ENCODE data around the gene HTR3D. TPM values are rescaled to one million over a fixed set of nuclear protein-coding genes. Genes with fewer than 3 reads are reported as not detected.

HTR3D gene
- total and polyA plus RNA-seq, 10 of the 15 experiments (the other 5 are each of a cell fraction or from before 2014, with no cell fraction given) = not detected

- intact Hi-C loops (cut with micrococcal nuclease; ENCODE audit: unreplicated experiment) = no loop called here
- no peak for DNase-seq (ENCODE audit: low read depth, low spot score)
- H3K27ac ChIP-seq (ENCODE audit: control insufficient read depth, insufficient read depth) = no peak overlapping the region
- no peaks in the 10 kb centered on the region for H4K20me1 ChIP-seq (ENCODE audit: control insufficient read depth, insufficient read depth)
- no peak for FAIRE-seq
- ATAC-seq = no peak
- H3K4me3 ChIP-seq = no peak overlapping the region
- WGBS (ENCODE audit: insufficient coverage, insufficient replicate concordance, low lambda C conversion rate, missing lambda C conversion rate) = 31% methylated on average over 6 of the region's 6 CpGs
- TF ChIP-seq SREBF1 (IDR thresholded peaks at IDR 0.05; ENCODE audit: low read length) = no peak
- TF ChIP-seq PAX5 (IDR thresholded peaks at IDR 0.05; ENCODE audit: borderline replicate concordance, low read depth, low read length) = no peak
- no peak for TF ChIP-seq LARP7 (IDR thresholded peaks at IDR 0.05)
- no peak for TF ChIP-seq BMI1 (IDR thresholded peaks at IDR 0.05; ENCODE audit: borderline replicate concordance)
- no peak for TF ChIP-seq ETV6 (conservative IDR thresholded peaks at IDR 0.05 in 1 of 2, IDR thresholded peaks at IDR 0.05 in 1 of 2; ENCODE audit: borderline replicate concordance in 1 of 2, low read depth in 1 of 2)
- TF ChIP-seq NFIC (IDR thresholded peaks at IDR 0.05; ENCODE audit: low read depth, low read length) = no peak
- TF ChIP-seq NRF1 (conservative IDR thresholded peaks at IDR 0.05; ENCODE audit: low read depth, low read length) = no peak
- TF ChIP-seq MXI1 (IDR thresholded peaks at IDR 0.05; ENCODE audit: low read depth, low read length) = no peak
- TF ChIP-seq KAT2A (conservative IDR thresholded peaks at IDR 0.05; ENCODE audit: control insufficient read depth, low read depth, low read length) = no peak
- no peak for TF ChIP-seq ASH2L (IDR thresholded peaks at IDR 0.05; ENCODE audit: borderline replicate concordance, low read depth)
- no peak for TF ChIP-seq HDAC2 (IDR thresholded peaks at IDR 0.05)
- no peaks in the 10 kb centered on the region; the same call in 2 of the 3 replicates for H3K9me3 ChIP-seq (replicated peaks; ENCODE audit: control insufficient read depth, insufficient read depth, low read length)
- no TSS peak for BruUV-seq (replicated peaks)
- CTCF ChIA-PET = no interaction called here
- in situ Hi-C loops (cut with MboI) = no loop called here
- H3K27me3 ChIP-seq (replicated peaks in 1 of 2; ENCODE audit: control insufficient read depth in 2 of 2, insufficient read depth in 2 of 2, low read length in 1 of 2) = no peaks in the 10 kb centered on the region
- H2AFZ ChIP-seq (ENCODE audit: control insufficient read depth, low read depth, low read length) = no peak overlapping the region
- SMC1A ChIA-PET (ENCODE audit: uncharacterized antibody, unreplicated experiment) = no interaction called here
- H3K4me2 ChIP-seq (ENCODE audit: control insufficient read depth, insufficient read depth) = no peak overlapping the region
- H3K36me3 ChIP-seq (ENCODE audit: control insufficient read depth in 2 of 2, insufficient read depth in 2 of 2, low read length in 1 of 2) = no peaks in the 10 kb centered on the region
- H3K79me2 ChIP-seq (ENCODE audit: control insufficient read depth, insufficient read depth, low read length) = no peaks in the 10 kb centered on the region
- POLR2A ChIA-PET = no interaction called here
- RAD21 ChIA-PET (ENCODE audit: unreplicated experiment) = no interaction called here
- H3K4me1 ChIP-seq (ENCODE audit: control insufficient read depth, insufficient read depth, low read length) = no peaks in the 10 kb centered on the region
- H3K9ac ChIP-seq (ENCODE audit: control insufficient read depth, insufficient read depth, low read length) = no peak overlapping the region
Observed at GRCh38 chr3:184075901-184076300, 44.4 kb downstream of the HTR3D start.
